ENCODE results near the gene ARFRP1.
"Not testable (repeated sequence)": the region's sequence is repeated elsewhere in the genome, so short reads cannot be mapped to it uniquely, and the experiment has no call there.

ARFRP1 gene

GRCh38 chr20:63737945-63738686 lies 30.3 kb upstream of the ARFRP1 start:
- DNase-seq, result peak in 1 of 2 donors; percentile 31
- ATAC-seq, result peak; percentile 23
- peak overlapping the region in 1 of 2 donors; percentile 76 for H3K27ac Mint-ChIP-seq

GRCh38 chr20:63737695-63737944 lies 29.8 kb upstream of the ARFRP1 start:
- ATAC-seq, result peak; percentile 1

More at GRCh38 chr20:63737945-63738686, 30.3 kb upstream of the ARFRP1 start:
- H3K4me1 Mint-ChIP-seq, result peaks cover 31% of the 10 kb centered on the region
- no peaks in the 10 kb centered on the region for H3K27me3 Mint-ChIP-seq
- peak overlapping the region; percentile 15 to 66 for H3K4me3 Mint-ChIP-seq
- H3K9me3 Mint-ChIP-seq, result no peaks in the 10 kb centered on the region

GRCh38 chr20:63736893-63737694 lies 29.3 kb upstream of the ARFRP1 start:
- Mint-ChIP-seq H3K4me1 (peaks cover 31% of the 10 kb centered on the region), H3K27me3 (no peaks in the 10 kb centered on the region), H3K27ac (no peak overlapping the region), H3K9me3 (no peaks in the 10 kb centered on the region), H3K4me3 (peak overlapping the region; percentile 40 to 90)
- ATAC-seq, result peak; percentile 54
- peak; percentile 68 to 74 for DNase-seq

More at GRCh38 chr20:63737695-63737944, 29.8 kb upstream of the ARFRP1 start:
- Mint-ChIP-seq H3K27me3 (no peaks in the 10 kb centered on the region), H3K4me3 (peak overlapping the region in 1 of 2 donors; percentile 90), H3K27ac (no peak overlapping the region), H3K9me3 (no peaks in the 10 kb centered on the region), H3K4me1 (peaks cover 31% of the 10 kb centered on the region)
- DNase-seq, result peak in 1 of 2 donors; percentile 39

- peak; percentile 68 for DNase-seq
- Mint-ChIP-seq H3K27me3 (no peaks in the 10 kb centered on the region), H3K9me3 (no peaks in the 10 kb centered on the region), H3K4me1 (peaks cover 31% of the 10 kb centered on the region), H3K4me3 (peak within 1 kb of the TSS; percentile 40 to 90), H3K27ac (peak within 1 kb of the TSS; percentile 38 to 94)
- ATAC-seq, result peak; percentile 54
Measured at GRCh38 chr20:63735859-63736718, 28.3 kb upstream of the ARFRP1 start, which contains the start of gene LIME1. TSS of gene LIME1 (plus strand) at chr20:63736664. CDS start at chr20:63737550, 886 bp downstream.

GRCh38 chr20:63734946-63735858 lies 27.4 kb upstream of the ARFRP1 start:
- ATAC-seq, result no peak
- peak overlapping the region in 1 of 2 donors; percentile 90 for H3K4me3 Mint-ChIP-seq

GRCh38 chr20:63734111-63734945 lies 26.6 kb upstream of the ARFRP1 start:
- ATAC-seq, result no peak
- peaks cover 31% of the 10 kb centered on the region for H3K4me1 Mint-ChIP-seq
- peak overlapping the region in 1 of 2 donors; percentile 58 for H3K27ac Mint-ChIP-seq
- H3K4me3 Mint-ChIP-seq, result no peak overlapping the region
- H3K27me3 Mint-ChIP-seq, result no peaks in the 10 kb centered on the region
- no peaks in the 10 kb centered on the region for H3K9me3 Mint-ChIP-seq
- DNase-seq, result no peak

More at GRCh38 chr20:63734946-63735858, 27.4 kb upstream of the ARFRP1 start:
- no peak for DNase-seq
- Mint-ChIP-seq H3K4me1 (peaks cover 31% of the 10 kb centered on the region), H3K9me3 (no peaks in the 10 kb centered on the region), H3K27me3 (no peaks in the 10 kb centered on the region), H3K27ac (no peak overlapping the region)

GRCh38 chr20:63733579-63734081 lies 25.9 kb upstream of the ARFRP1 start:
- ATAC-seq, result no peak
- peak overlapping the region in 1 of 2 donors; percentile 58 for H3K27ac Mint-ChIP-seq

GRCh38 chr20:63733117-63733516 lies 25.3 kb upstream of the ARFRP1 start:
- Mint-ChIP-seq H3K4me1 (peaks cover 25% of the 10 kb centered on the region), H3K27ac (no peak overlapping the region), H3K27me3 (no peaks in the 10 kb centered on the region), H3K9me3 (peaks cover 0 to 4% of the 10 kb centered on the region in 2 donors), H3K4me3 (no peak overlapping the region)
- ATAC-seq (no peak), DNase-seq (no peak)

More at GRCh38 chr20:63733579-63734081, 25.9 kb upstream of the ARFRP1 start:
- no peak for DNase-seq
- no peaks in the 10 kb centered on the region for H3K9me3 Mint-ChIP-seq
- H3K4me1 Mint-ChIP-seq, result peaks cover 30% of the 10 kb centered on the region
- H3K4me3 Mint-ChIP-seq, result no peak overlapping the region
- no peaks in the 10 kb centered on the region for H3K27me3 Mint-ChIP-seq

- ATAC-seq (no peak), DNase-seq (no peak)
- peaks cover 0 to 4% of the 10 kb centered on the region in 2 donors for H3K9me3 Mint-ChIP-seq
- H3K4me1 Mint-ChIP-seq, result peaks cover 25% of the 10 kb centered on the region
- no peak overlapping the region for H3K27ac Mint-ChIP-seq
- H3K27me3 Mint-ChIP-seq, result no peaks in the 10 kb centered on the region
- H3K4me3 Mint-ChIP-seq, result no peak overlapping the region
Measured at GRCh38 chr20:63732118-63733095, 24.6 kb upstream of the ARFRP1 start.

GRCh38 chr20:63731410-63731809 lies 23.6 kb upstream of the ARFRP1 start:
- Mint-ChIP-seq H3K9me3 (peaks cover 0 to 4% of the 10 kb centered on the region in 2 donors), H3K27ac (no peak overlapping the region), H3K4me3 (no peak overlapping the region), H3K4me1 (peaks cover 15% of the 10 kb centered on the region), H3K27me3 (no peaks in the 10 kb centered on the region)
- ATAC-seq (no peak), DNase-seq (no peak)

- H3K4me1 Mint-ChIP-seq, result not testable (repeated sequence)
Measured at GRCh38 chr20:63730189-63730733, 22.5 kb upstream of the ARFRP1 start.

GRCh38 chr20:63722967-63723622 lies 15.3 kb upstream of the ARFRP1 start:
- H3K9me3 Mint-ChIP-seq, result peaks cover 16% of the 10 kb centered on the region in 2 donors
- not testable (repeated sequence) for ATAC-seq, DNase-seq

More at GRCh38 chr20:63730189-63730733, 22.5 kb upstream of the ARFRP1 start:
- not testable (repeated sequence) for H3K9me3 Mint-ChIP-seq, H3K4me3 Mint-ChIP-seq, H3K27me3 Mint-ChIP-seq, DNase-seq, ATAC-seq
- H3K27ac Mint-ChIP-seq, result peak overlapping the region in 1 of 2 donors; percentile 42

More at GRCh38 chr20:63722967-63723622, 15.3 kb upstream of the ARFRP1 start:
- H3K4me3 Mint-ChIP-seq, H3K27me3 Mint-ChIP-seq: not testable (repeated sequence)
- peaks cover 21% of the 10 kb centered on the region for H3K4me1 Mint-ChIP-seq
- peak overlapping the region in 1 of 2 donors; percentile 52 for H3K27ac Mint-ChIP-seq
